CD14-positive monocyte (primary cell): Measurements from ENCODE around the gene MYO5B. TPM values are rescaled to one million over a fixed set of nuclear protein-coding genes. Genes with fewer than 3 reads are reported as not detected.

Experiments
- DNase-seq, 3 donors: peaks; one replicate each; pipeline ENCODE4 v3.0.0-alpha.2; 2011 to 2022
- H2AFZ ChIP-seq: 2 replicates; pipeline ENCODE4 v1.6.0; 2012; ENCODE audit warnings: mild to moderate bottlenecking, low read depth, low read length, inconsistent platforms; ENCODE audit not compliant: insufficient read depth, poor library complexity, severe bottlenecking
- H3K27ac ChIP-seq, 2 donors: 1 replicate in 1 of 2; 2 replicates in 1 of 2; pipeline ENCODE4 v1.5.1; 2012 to 2013; ENCODE audit warnings: low read length in 2 of 2, control low read depth in 1 of 2, inconsistent platforms in 1 of 2, low read depth in 1 of 2, mild to moderate bottlenecking in 1 of 2
- H3K27me3 ChIP-seq, 2 donors: one replicate each; pipeline versions ENCODE4 v1.6.0 to v1.6.1; 2011 to 2013; ENCODE audit warnings: low read length in 2 of 2; ENCODE audit not compliant: control insufficient read depth in 2 of 2, insufficient read depth in 2 of 2
- H3K36me3 ChIP-seq, 2 donors: replicated peaks in 1 of 2; 1 replicate in 1 of 2; 2 replicates in 1 of 2; pipeline versions ENCODE4 v1.5.1 to v1.6.1; 2012 to 2013; ENCODE audit warnings: low read length in 2 of 2, control low read depth in 1 of 2, inconsistent platforms in 1 of 2, mild to moderate bottlenecking in 1 of 2; ENCODE audit not compliant: insufficient read depth in 2 of 2, control insufficient read depth in 1 of 2
- H3K4me1 ChIP-seq, 2 donors: 1 replicate in 1 of 2; 2 replicates in 1 of 2; pipeline versions ENCODE4 v1.5.1 to v1.6.1; 2012 to 2013; ENCODE audit warnings: low read length in 2 of 2, control low read depth in 1 of 2, inconsistent platforms in 1 of 2, mild to moderate bottlenecking in 1 of 2, moderate library complexity in 1 of 2; ENCODE audit not compliant: insufficient read depth in 2 of 2, control insufficient read depth in 1 of 2
- H3K4me2 ChIP-seq: replicated peaks from 2 replicates; pipeline ENCODE3; 2012; ENCODE audit warnings: low read length, moderate library complexity, mild to moderate bottlenecking; ENCODE audit not compliant: poor library complexity, severe bottlenecking; ENCODE audit errors: extremely low read depth
- H3K4me3 ChIP-seq, 3 experiments: fragments of 200-600 bp in 1 of 3; sonication (generic) in 1 of 3; replicated peaks in 1 of 3; 1 replicate in 2 of 3; 2 replicates in 1 of 3; pipeline ENCODE4 v1.5.1; 2011 to 2013; ENCODE audit warnings: low read length in 3 of 3, mild to moderate bottlenecking in 3 of 3, control low read depth in 2 of 3, low read depth in 2 of 3, inconsistent platforms in 1 of 3, moderate library complexity in 1 of 3
- H3K79me2 ChIP-seq: 2 replicates; pipeline ENCODE4 v1.6.0; 2012; ENCODE audit warnings: mild to moderate bottlenecking, control low read depth, inconsistent platforms, low read length, moderate library complexity; ENCODE audit not compliant: insufficient read depth
- H3K9ac ChIP-seq: 2 replicates; pipeline ENCODE4 v1.6.0; 2017; ENCODE audit warnings: low read length, mild to moderate bottlenecking; ENCODE audit not compliant: insufficient read depth, poor library complexity, severe bottlenecking
- H3K9me3 ChIP-seq, 2 donors: replicated peaks in 1 of 2; 1 replicate in 1 of 2; 2 replicates in 1 of 2; pipeline versions ENCODE4 v1.5.1 to v1.6.1; 2012 to 2013; ENCODE audit warnings: low read length in 2 of 2, control low read depth in 1 of 2; ENCODE audit not compliant: control insufficient read depth in 1 of 2, insufficient read depth in 1 of 2
- H4K20me1 ChIP-seq: 2 replicates; pipeline ENCODE4 v1.6.0; 2012; ENCODE audit warnings: mild to moderate bottlenecking, low read length, control low read depth, moderate library complexity; ENCODE audit not compliant: insufficient read depth
- H3K27ac Mint-ChIP-seq, 7 donors: one replicate each; pipeline ENCODE4 v1.8.0; 2020; ENCODE audit warnings: mild to moderate bottlenecking in 7 of 7, mixed read lengths in 7 of 7, moderate library complexity in 6 of 7, inconsistent platforms in 2 of 7
- H3K27me3 Mint-ChIP-seq, 3 donors: one replicate each; pipeline ENCODE4 v1.8.0; 2021 to 2022; ENCODE audit warnings: low read depth in 3 of 3, mild to moderate bottlenecking in 3 of 3, mixed read lengths in 3 of 3, moderate library complexity in 3 of 3, inconsistent platforms in 1 of 3
- H3K36me3 Mint-ChIP-seq, 2 donors: one replicate each; pipeline ENCODE4 v1.8.0; 2020; ENCODE audit warnings: mixed read lengths in 2 of 2, inconsistent platforms in 1 of 2, mild to moderate bottlenecking in 1 of 2
- H3K4me1 Mint-ChIP-seq: one replicate; pipeline ENCODE4 v1.8.0; 2020; ENCODE audit warnings: mild to moderate bottlenecking, mixed read lengths
- H3K4me3 Mint-ChIP-seq, 2 donors: one replicate each; pipeline ENCODE4 v1.8.0; 2020; ENCODE audit warnings: mild to moderate bottlenecking in 2 of 2, mixed read lengths in 2 of 2, moderate library complexity in 1 of 2
- H3K9me3 Mint-ChIP-seq, 7 donors: one replicate each; pipeline ENCODE4 v1.8.0; 2020 to 2022; ENCODE audit warnings: mixed read lengths in 7 of 7, mild to moderate bottlenecking in 6 of 7, moderate library complexity in 6 of 7, inconsistent platforms in 2 of 7
- WGBS: methylation state at CpG from one replicate; pipeline ENCODE4 v1.1.5; 2013; ENCODE audit warnings: missing lambda C conversion rate; ENCODE audit not compliant: insufficient coverage; 5-methylcytosine and 5-hydroxymethylcytosine counted together
- intact Hi-C, 2 donors: fragments of 100-400 bp; cut with micrococcal nuclease; formaldehyde crosslinking; loops; one replicate each; pipeline versions ENCODE4 v1.15.0 to v1.15.1; 2023
- polyA plus RNA-seq, 3 donors: library from polyadenylated mRNA; depleted of rRNA in 1 of 3; unstranded in 2 of 3; stranded (reverse) in 1 of 3; fragments of 300-500 nt in 2 of 3; fragments of >200 nt in 1 of 3; fragmentation: Illumina TruSeq in 2 of 3; gene quantifications; 1 replicate in 2 of 3; 2 replicates in 1 of 3; pipeline ENCODE4 v1.2.3, GENCODE V29; 2012 to 2021
- TF ChIP-seq, protein P1 (sequence below): fragments of 200-600 bp; IDR thresholded peaks from one replicate; pipeline ENCODE4 v1.8.0; 2022; ENCODE audit warnings: antibody characterized with exemption, mild to moderate bottlenecking

The MYO5B gene
- polyA plus RNA-seq, 3 donors, result 0.04 TPM; not detected in 2

DNA sequence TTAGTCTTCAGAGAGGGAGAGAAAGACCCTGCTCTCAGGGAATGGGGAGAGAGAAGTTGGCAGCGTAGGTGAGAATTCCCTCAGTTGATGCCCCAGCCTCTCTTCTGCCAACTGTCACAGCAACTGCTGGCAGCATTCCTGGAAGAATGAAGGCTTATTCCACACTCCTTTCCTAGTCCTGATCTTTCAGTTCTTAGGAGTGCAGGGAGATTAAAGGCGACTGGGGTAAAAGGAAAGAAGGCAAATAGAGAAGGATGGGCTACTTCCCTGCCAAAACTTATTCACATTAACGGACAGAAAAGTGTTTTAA lies 315.7 kb downstream of the MYO5B start:
- no peaks in the 10 kb centered on the region for H3K9me3 Mint-ChIP-seq
- Histone ChIP-seq H3K4me2 (no peak overlapping the region), H2AFZ (no peak overlapping the region), H3K9ac (no peak overlapping the region), H3K36me3 (no peaks in the 10 kb centered on the region), H3K79me2 (no peaks in the 10 kb centered on the region), H3K4me3 (no peak overlapping the region), H3K9me3 (no peaks in the 10 kb centered on the region), H3K27me3 (peaks cover 0 to 2% of the 10 kb centered on the region in 2 donors), H3K4me1 (no peaks in the 10 kb centered on the region), H3K27ac (no peak overlapping the region), H4K20me1 (no peaks in the 10 kb centered on the region)
- peak overlapping the region in 1 of 7 donors; percentile 47 for H3K27ac Mint-ChIP-seq
- no peaks in the 10 kb centered on the region for H3K36me3 Mint-ChIP-seq
- no CpG with 5 or more reads among the region's 3 CpGs for WGBS
- H3K4me1 Mint-ChIP-seq, result no peaks in the 10 kb centered on the region
- H3K4me3 Mint-ChIP-seq, result no peak overlapping the region
- intact Hi-C loops, result no loop called here
- DNase-seq, result no peak
- TF ChIP-seq, protein P1, sequence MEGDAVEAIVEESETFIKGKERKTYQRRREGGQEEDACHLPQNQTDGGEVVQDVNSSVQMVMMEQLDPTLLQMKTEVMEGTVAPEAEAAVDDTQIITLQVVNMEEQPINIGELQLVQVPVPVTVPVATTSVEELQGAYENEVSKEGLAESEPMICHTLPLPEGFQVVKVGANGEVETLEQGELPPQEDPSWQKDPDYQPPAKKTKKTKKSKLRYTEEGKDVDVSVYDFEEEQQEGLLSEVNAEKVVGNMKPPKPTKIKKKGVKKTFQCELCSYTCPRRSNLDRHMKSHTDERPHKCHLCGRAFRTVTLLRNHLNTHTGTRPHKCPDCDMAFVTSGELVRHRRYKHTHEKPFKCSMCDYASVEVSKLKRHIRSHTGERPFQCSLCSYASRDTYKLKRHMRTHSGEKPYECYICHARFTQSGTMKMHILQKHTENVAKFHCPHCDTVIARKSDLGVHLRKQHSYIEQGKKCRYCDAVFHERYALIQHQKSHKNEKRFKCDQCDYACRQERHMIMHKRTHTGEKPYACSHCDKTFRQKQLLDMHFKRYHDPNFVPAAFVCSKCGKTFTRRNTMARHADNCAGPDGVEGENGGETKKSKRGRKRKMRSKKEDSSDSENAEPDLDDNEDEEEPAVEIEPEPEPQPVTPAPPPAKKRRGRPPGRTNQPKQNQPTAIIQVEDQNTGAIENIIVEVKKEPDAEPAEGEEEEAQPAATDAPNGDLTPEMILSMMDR, result no peak
- peaks cover 0 to 7% (median 0%) of the 10 kb centered on the region in 3 donors for H3K27me3 Mint-ChIP-seq

DNA sequence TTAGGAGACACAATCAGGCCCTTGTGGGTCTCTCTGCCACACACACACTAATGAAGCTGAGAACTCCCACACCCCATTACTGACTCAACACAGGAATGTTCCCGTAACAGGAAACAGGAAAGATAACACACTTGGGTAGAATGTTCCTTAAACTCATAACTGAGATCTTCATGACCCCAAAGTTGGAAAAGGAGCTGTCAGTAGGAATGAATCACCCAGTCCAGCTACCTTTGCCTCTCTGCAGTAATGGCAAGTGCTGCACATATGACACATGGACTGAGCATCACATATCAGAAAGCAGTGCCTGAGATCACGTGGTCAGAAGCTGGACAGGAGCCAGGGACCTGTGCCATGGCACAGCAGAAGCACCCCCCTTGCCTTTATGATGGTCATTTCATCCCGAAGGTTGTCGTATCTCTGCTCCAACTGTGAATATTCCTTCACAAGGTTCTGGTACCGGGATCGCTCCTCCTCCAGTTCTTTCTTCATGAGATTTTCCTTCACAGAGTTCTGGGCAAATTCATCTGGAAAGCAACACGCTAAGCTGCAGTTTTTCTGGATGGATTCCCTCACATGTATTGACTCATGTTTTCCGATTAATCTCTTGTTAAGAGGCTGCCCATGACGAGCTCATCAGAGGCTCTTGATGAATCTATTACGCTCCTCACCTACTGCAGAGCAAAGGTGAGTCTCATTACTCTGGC lies 316.2 kb downstream of the MYO5B start:
- no peak for DNase-seq
- Histone ChIP-seq H3K79me2 (no peaks in the 10 kb centered on the region), H3K9me3 (no peaks in the 10 kb centered on the region), H3K4me2 (no peak overlapping the region), H2AFZ (no peak overlapping the region), H3K27ac (no peak overlapping the region), H3K9ac (no peak overlapping the region), H3K4me3 (no peak overlapping the region), H3K27me3 (peaks cover 0 to 2% of the 10 kb centered on the region in 2 donors), H3K4me1 (no peaks in the 10 kb centered on the region), H4K20me1 (no peaks in the 10 kb centered on the region), H3K36me3 (no peaks in the 10 kb centered on the region)
- intact Hi-C loops, result no loop called here
- H3K36me3 Mint-ChIP-seq, result no peaks in the 10 kb centered on the region
- no peaks in the 10 kb centered on the region for H3K4me1 Mint-ChIP-seq
- WGBS, result 90% methylated on average over 6 of the region's 10 CpGs
- TF ChIP-seq, protein P1, result no peak
- H3K27me3 Mint-ChIP-seq, result peaks cover 0 to 8% (median 0%) of the 10 kb centered on the region in 3 donors
- no peaks in the 10 kb centered on the region for H3K9me3 Mint-ChIP-seq
- peak overlapping the region in 1 of 7 donors; percentile 47 for H3K27ac Mint-ChIP-seq
- no peak overlapping the region for H3K4me3 Mint-ChIP-seq
